Measurements from ENCODE around the gene IDH3B.
A peak's percentile ranks its signal among the peaks of the same experiment; 100 is the strongest.
"Not testable (repeated sequence)": the region's sequence is repeated elsewhere in the genome, so short reads cannot be mapped to it uniquely, and the experiment has no call there.

Gene IDH3B

DNA sequence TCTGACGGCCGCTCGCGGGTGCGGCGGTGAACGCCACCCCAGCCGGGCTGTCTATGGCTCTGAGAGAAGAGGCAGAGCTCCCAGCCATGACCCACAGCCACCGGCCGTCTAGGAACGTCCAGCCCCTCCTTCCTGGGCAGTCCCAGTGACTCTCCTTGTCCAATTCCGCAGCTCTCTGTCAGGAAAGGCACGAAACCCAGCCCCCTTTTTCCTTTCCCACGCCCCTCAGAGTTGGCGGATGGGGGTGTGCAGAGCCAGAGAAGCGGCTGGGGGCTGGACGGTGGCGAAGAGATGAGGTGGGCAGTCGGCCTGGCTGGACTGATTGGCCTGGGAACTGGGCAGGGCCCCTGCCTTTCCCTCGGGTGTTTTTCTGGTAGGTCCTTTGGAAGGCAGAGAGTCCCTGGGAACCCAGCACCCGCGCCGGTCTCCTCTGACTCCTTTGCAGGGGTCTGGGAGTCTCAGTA lies 30.0 kb upstream of the IDH3B start:
- DNase-seq, result no peak

- DNase-seq, result peak; percentile 6
Measured at GRCh38 chr20:2693286-2694007, 29.4 kb upstream of the IDH3B start.

- DNase-seq, result no peak
Measured at GRCh38 chr20:2692886-2693285, 28.9 kb upstream of the IDH3B start.

DNA sequence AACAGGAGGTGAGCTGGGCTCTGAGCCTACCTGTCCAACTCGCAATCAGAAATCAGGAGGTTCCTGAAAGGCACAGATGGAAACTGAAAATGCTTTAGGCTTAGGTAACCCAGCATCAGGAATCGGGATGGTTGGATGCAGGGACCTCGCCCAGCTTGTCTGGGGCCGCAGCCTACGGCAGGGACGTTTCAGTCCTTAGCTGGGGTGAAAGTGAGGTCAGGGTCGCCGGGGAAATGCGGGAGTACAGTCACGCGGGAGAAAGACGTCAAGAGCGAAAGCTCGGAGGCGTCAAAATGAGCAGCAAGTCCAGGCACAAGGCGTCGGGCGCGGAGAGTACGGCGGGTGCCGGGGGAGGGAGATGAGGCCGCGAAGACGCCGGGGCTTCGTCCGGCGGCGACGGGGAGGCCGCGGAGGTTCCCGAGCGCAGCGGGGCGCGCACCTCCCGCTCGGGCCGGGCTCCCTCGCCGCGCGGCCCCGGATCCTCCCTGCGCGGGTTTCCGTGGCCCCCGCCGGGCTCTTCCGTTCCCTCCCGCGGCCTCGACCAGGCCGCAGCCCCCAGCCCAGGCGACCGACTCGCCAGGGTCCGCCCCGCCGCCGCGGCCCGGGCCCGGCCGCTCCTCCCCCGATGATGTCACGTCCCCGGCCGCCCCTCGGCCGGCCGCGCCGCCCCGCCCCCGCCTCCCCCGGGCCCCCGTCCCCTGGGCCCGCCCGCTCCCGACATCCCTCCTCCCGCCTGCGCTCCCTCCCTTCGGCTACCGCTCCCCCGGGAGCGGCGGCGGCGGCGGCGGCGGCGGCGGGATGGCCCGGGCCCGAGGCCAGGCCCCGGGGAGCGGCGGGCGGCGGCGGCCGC lies 28.2 kb upstream of the IDH3B start, which contains the start of gene EBF4:
Gene EBF4 (plus strand): TSS at position 745 of the 850 bp plus-strand sequence. CDS start 866 bp downstream, outside the sequence.
- no peak for DNase-seq

GRCh38 chr20:2691663-2692035 lies 27.6 kb upstream of the IDH3B start:
- DNase-seq, result no peak

- DNase-seq, result no peak
Measured at GRCh38 chr20:2691127-2691526, 27.1 kb upstream of the IDH3B start.

DNA sequence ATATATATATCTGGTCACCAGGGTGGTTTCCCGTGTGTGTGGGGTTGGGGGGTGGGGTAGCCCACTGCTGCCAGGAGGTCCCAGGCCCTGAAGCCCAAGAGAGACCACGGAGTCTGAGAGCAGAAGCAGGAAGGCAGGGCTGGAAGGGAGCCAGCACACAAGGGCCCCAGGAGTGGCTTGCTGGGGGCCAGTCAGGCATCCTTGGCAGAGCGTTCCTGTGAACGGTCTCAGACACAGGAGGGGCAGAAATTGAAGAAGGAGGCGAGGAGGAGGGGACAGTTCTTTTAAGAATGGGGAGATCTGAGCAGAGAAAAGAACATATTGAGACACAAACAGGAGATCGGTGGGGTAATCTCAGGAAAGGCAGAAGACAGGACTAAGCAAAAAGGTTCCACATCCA lies 26.7 kb upstream of the IDH3B start:
- DNase-seq, result no peak

DNA sequence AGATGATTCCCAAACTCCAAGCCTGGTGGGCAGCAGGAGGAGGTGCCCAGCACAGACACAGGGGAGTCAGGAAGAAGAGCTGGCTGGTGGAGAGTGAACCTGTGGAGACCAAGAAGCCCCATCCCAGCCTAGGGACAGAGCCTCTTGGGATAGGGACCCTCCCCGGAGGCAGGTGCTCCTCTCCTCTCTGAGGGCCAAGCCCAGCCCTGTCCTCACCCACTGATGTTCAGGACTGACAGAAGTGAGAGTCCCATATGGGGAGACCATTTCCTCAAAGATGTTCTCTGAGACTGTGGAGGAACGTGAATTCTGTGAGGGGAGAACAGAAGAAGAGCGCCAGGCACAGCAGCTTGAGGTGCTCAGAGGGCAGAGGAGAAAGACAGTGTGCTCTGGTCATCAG lies 26.2 kb upstream of the IDH3B start:
- DNase-seq, result no peak

DNA sequence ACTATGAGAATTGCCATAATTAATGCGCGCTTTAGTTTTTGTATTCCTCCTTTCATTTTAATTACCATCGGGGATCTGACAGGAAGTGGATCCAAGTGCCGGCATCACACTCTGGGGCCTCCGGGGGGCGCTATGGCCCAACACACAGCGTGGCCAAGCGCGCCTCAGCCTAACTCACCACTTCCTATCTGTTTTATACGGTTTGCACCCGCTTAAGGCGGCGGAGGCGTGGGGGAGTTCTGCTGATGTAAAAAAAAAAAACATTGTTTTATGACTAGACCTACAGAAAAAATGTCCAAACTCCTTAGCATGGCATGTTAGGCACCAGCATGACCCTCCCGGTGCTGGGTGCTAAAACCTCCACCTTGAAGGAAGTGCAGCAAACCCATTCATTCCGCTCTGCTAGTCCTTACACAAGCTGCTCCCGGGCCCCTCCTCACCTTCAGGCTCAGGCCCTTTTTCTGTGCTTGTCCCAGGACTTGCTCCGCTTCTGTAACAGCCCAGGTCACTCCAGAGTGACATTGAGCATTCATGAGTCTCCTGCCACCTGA lies 24.1 kb upstream of the IDH3B start:
- peak; percentile 33 for DNase-seq

GRCh38 chr20:2687514-2687913 lies 23.5 kb upstream of the IDH3B start:
- no peak for DNase-seq

DNA sequence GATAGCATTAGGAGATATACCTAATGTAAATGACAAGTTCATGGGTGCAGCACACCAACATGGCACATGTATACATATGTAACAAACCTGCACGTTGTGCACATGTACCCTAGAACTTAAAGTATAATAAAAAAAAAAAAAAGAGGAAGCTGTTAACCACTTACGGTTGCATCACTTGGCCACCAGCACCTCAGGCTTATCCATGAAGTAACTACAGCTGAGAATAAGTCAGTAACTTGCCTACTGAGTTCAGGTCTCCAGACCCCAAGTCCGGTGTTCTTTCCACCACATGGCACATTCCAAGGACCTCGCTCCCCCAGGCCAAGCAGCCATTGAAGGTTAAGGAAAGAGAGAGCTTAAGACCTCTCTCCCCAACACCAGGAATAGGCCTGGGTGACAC lies 20.8 kb upstream of the IDH3B start:
- not testable (repeated sequence) for DNase-seq

DNA sequence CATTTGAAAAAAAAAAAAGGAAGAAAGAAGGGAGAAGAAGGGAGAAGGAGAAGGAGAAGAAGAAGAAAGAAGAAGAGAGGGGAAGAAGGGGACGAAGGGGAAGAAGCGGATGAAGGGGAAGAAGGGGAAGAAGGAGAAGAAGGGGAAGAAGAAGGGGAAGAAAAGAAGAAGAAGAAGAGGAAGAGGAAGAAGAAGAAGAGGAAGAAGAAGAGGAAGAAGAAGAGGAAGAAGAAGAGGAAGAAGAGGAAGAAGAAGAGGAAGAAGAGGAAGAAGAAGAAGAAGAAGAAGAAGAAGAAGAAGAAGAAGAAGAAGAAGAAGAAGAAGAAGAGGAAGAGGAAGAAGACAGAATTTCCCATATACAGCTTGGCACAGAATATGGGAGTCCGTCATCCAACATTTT lies 18.0 kb upstream of the IDH3B start:
- DNase-seq, result not testable (repeated sequence)

- DNase-seq, result no peak
Measured at GRCh38 chr20:2680046-2680445, 16.0 kb upstream of the IDH3B start.

- no peak for DNase-seq
Measured at GRCh38 chr20:2673453-2673852, 9.4 kb upstream of the IDH3B start.

DNA sequence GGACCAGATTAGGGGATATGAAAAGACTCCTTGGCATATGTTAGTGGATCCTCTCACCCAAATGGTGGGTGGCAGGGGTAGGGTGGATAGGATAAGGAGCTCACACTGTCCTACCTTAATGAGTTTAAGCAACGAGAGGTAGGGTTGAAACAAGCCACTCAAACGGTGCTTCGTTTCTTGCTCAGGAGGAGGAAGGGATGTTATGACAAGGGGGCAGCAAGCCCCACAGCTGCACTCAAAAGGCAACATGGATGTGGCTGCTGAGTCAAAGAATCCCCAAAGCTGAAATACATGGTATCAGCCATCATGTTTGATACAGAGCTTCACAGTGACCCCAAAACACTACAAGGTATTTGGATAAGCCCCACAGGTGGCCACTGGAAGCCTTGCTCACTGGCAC lies 8.4 kb upstream of the IDH3B start:
- no peak for DNase-seq

DNA sequence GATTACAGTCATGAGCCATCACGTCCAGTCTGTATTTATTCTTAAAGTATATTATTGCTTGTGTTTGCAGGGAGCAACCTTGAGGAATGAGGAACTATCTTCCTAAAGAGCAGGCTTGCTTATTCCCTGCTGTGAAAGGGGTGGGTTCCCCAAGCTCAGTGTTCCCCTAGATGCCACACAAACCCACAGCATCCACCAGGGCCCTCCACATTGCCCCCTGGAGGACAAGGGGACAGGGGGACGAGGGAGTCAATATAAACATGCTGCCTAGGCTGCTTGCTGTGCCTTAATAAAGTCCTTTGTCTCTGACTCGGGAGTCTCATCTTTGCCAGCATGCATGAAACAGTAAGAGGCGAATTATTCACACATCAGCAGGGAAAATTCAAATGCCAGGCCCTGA lies 8.0 kb upstream of the IDH3B start:
- no peak for DNase-seq

- no peak for DNase-seq
Measured at GRCh38 chr20:2663364-2663886, 591 bp downstream of the IDH3B start.

DNA sequence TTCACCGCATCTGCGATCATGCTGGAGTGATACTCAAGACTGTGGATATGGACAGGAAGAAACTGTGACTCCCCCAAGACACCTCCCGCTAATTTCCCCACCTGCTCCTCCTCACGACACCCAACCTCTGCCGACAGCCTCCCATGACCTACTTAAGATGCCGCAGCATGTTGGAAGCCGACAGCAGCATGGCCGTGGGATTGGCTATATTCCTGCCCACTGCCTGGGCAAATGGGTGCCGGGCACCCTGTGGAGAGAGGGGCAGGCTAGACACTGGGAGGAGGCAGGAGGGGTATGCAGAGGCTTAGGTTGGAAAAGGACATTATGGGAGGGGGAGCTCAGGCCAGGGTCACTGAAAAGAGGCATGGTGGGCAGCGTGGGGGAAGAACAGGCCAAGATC lies 4.5 kb downstream of the IDH3B start:
- no peak for DNase-seq

- no peak for DNase-seq
Measured at GRCh38 chr20:2658414-2659354, 5.3 kb downstream of the IDH3B start.

DNA sequence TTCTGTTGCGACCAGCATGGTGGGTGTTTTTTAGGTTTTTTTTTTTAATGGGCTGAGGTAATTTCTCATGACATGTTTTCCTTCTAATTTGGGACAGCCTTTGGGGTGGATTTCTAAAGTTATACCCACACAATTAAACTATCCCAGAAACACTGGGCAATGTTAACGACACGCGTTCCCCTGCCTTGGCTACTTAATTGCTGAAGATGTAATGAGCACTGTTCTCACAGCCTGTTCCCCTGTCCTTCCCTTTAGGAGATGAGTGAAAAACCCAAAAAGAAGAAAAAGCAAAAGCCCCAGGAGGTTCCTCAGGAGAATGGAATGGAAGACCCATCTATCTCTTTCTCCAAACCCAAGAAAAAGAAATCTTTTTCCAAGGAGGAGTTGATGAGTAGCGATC lies 6.3 kb downstream of the IDH3B start:
- no peak for DNase-seq

DNA sequence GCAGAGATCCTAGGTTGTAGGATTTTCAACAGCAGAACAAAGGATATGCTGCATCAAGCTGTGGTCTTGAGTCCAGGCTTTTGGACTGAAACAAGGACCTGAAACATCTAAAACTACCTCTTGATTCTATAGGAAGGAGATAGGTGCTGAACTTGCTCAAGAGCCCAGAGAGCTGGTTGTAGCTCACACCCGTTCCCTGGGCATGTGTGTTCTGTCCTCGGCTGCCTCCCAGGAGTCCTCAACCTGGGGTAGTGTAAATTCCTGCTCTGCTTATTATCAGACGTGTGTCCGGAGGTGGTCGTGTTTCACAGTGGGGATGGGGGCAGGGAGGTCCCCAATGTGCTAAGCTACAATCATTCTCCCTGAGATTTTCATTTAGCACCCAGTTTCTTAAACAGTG lies 6.8 kb downstream of the IDH3B start:
- no peak for DNase-seq

- no peak for DNase-seq
Measured at GRCh38 chr20:2656471-2657117, 7.4 kb downstream of the IDH3B start.
